PFSK-1 (cell line): ENCODE results near the gene UBE4B.

Source experiments
- FOXP2 ChIP-seq: optimal IDR thresholded peaks from 2 replicates; pipeline ENCODE3; 2011; ENCODE audit warnings: borderline replicate concordance, control low read depth, inconsistent platforms; ENCODE audit not compliant: insufficient read depth; ENCODE audit errors: extremely low read length, extremely low read depth
- POLR2AphosphoS5 ChIP-seq: IDR thresholded peaks from 2 replicates; pipeline ENCODE4 v1.6.1; 2012; ENCODE audit warnings: low read depth, mild to moderate bottlenecking, control low read depth, low read length, moderate library complexity
- SIN3A ChIP-seq: IDR thresholded peaks from 2 replicates; pipeline ENCODE4 v1.6.1; 2012; ENCODE audit warnings: mild to moderate bottlenecking, low read length, moderate library complexity, borderline replicate concordance; ENCODE audit not compliant: insufficient read depth
- TAF1 ChIP-seq: IDR thresholded peaks from 2 replicates; pipeline ENCODE4 v1.6.1; 2012; ENCODE audit warnings: low read length, control low read depth, borderline replicate concordance; ENCODE audit not compliant: insufficient read depth
- TF ChIP-seq, protein P1 (sequence below), 2 experiments: IDR thresholded peaks; 2 replicates each; pipeline versions ENCODE4 v1.6.1 to v1.8.0; 2011 to 2012; ENCODE audit warnings: low read depth in 2 of 2, low read length in 2 of 2, control low read depth in 1 of 2, inconsistent platforms in 1 of 2, mild to moderate bottlenecking in 1 of 2, moderate library complexity in 1 of 2; ENCODE audit not compliant: insufficient read depth in 1 of 2

Gene UBE4B

DNA sequence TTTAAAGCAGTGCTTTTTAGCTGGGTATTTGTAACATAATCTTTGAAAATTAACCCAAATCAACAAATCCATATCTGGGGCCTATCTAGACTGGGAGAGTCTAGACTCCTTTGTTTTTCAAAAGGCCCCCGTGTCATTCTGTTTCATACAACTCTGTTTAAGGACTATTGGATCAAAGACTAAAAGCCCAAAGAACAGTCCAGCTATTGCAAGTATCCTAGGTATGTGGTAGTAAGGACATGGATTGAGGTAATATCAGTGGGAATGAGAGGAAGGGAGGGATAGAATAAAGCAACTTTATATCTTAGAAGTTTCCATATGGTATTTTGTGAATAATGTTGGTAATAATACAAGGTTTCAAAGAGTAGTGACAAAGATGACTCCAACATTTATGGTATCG, 195.8 kb downstream of the UBE4B start:
- TF ChIP-seq, protein P1, sequence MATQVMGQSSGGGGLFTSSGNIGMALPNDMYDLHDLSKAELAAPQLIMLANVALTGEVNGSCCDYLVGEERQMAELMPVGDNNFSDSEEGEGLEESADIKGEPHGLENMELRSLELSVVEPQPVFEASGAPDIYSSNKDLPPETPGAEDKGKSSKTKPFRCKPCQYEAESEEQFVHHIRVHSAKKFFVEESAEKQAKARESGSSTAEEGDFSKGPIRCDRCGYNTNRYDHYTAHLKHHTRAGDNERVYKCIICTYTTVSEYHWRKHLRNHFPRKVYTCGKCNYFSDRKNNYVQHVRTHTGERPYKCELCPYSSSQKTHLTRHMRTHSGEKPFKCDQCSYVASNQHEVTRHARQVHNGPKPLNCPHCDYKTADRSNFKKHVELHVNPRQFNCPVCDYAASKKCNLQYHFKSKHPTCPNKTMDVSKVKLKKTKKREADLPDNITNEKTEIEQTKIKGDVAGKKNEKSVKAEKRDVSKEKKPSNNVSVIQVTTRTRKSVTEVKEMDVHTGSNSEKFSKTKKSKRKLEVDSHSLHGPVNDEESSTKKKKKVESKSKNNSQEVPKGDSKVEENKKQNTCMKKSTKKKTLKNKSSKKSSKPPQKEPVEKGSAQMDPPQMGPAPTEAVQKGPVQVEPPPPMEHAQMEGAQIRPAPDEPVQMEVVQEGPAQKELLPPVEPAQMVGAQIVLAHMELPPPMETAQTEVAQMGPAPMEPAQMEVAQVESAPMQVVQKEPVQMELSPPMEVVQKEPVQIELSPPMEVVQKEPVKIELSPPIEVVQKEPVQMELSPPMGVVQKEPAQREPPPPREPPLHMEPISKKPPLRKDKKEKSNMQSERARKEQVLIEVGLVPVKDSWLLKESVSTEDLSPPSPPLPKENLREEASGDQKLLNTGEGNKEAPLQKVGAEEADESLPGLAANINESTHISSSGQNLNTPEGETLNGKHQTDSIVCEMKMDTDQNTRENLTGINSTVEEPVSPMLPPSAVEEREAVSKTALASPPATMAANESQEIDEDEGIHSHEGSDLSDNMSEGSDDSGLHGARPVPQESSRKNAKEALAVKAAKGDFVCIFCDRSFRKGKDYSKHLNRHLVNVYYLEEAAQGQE (IDR thresholded peaks at IDR 0.05; ENCODE audit: insufficient read depth in 1 of 2, low read depth in 2 of 2, low read length in 2 of 2), result no peak
- no peak for TF ChIP-seq TAF1
- TF ChIP-seq POLR2AphosphoS5, result no peak
- TF ChIP-seq SIN3A, result no peak
- TF ChIP-seq FOXP2, result no peak

DNA sequence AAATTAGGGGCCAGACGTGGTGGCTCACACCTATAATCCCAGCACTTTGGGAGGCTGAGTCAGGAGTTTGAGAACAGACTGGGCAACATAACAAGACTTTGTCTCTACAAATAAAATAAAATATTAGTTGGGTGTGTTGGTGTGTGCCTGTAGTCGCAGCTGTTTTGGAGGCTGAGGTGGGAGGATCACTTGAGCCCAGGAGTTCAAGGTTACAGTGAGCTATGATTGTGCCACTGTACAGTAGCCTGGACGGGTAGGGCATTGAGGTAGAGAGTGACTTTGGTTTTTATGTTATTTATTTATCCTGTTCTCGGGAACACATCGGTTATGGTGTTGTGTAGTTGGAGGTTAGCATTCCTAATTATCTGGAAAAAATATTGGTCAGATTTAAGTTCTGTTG, 197.1 kb downstream of the UBE4B start:
- no peak for TF ChIP-seq SIN3A
